Stimulated activated CD8-positive, alpha-beta memory T cell treated with anti-CD3 and anti-CD28 coated beads, Interleukin-15, amount 100 ng/mL, for 48 hours (primary cell): ENCODE results near the gene HNRNPA0.
"Not testable (repeated sequence)": the region's sequence is repeated elsewhere in the genome, so short reads cannot be mapped to it uniquely, and the experiment has no call there.

Experiments used
- DNase-seq, 2 donors: peaks; one replicate each; pipeline ENCODE4 v3.0.0-alpha.2; 2020; ENCODE audit warnings: low read depth in 2 of 2

Gene HNRNPA0

GRCh38 chr5:137754188-137754960 is at the start of gene HNRNPA0:
HNRNPA0 (minus strand) TSS chr5:137754363; CDS start chr5:137754066, 297 bp downstream.
- DNase-seq: peak; percentile 94 to 95

DNA sequence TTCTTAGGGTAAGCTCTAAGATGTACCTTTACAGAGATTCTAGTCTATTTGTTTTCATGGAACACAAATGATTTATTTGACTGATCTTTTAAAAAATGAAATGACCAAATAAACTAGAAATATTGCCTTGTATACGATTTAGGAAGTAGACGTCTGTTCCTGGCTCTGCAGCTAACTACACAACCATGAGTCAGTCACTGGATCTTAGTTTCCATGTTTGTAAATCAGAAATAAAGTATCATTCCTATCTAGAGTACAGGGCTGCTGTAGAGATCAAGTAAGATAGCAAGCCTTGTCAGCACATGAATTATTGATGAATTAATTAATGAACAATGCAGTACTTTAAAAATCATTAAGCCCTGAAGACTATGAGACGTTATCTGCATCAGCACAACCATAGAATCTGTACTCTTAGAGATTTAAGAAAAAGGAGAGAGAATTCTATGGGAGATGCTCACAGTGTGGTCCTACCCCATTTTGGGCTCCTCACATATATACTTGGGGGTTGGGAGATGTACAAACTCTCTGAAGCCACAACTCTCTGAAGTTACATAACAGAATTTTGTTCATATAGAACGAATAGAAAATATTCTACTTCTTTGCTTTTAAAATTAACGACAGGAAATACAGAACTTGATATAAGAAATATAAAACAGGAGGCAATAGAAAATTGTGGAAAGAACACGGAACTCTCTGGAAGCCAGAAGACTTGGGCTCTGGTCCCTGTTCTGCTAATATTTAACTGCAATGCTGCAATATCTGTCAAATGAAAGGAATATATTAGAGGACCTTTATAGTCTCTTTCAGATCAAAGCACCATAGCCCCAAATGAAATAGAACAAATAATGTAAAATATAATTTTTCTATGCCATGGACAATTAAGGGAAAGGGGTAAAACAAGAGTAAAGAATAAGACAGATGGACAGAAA is 48.4 kb upstream of the HNRNPA0 start:
- no peak for DNase-seq

GRCh38 chr5:137800700-137801411 is 46.7 kb upstream of the HNRNPA0 start:
- no peak for DNase-seq

GRCh38 chr5:137796279-137796678 is 42.1 kb upstream of the HNRNPA0 start:
- no peak for DNase-seq

DNA sequence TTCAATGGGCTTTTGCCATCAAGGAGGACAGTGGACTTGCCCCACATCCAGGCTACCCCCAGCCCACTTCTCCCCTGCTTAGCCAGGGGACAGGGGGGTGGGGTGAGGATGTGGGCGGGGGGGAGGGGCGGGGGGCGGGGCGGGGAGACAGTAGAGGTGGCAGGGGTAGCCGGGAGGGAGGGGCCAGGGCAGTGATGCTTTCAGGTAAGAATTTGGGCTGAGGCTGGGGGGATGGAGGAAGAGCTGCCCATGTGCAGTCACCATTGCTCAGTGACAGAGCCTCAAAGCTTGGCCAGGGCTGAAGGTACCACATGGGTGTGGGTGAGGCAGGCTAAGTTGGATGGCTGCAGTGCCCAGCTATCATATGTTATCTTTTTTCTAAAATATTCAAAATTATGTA is 40.7 kb upstream of the HNRNPA0 start:
- no peak for DNase-seq

DNA sequence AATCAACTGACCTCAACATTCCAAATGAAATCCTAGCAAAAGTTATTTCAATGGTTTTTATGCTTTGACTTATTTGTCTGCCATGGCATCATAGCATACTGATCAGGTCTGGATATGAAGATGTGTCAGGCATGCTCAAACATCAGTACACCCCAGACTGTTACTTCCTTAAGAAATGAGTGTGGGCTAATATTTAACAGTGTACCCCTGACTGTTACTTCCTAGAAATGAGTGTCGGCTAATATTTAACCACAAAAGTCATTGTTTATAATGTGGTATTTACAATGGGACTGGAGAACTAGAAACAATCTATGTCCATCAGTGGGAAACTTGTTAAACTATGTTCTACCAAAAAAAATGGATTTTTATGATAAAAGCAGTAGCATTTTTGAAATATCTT is 38.1 kb upstream of the HNRNPA0 start:
- no peak for DNase-seq

DNA sequence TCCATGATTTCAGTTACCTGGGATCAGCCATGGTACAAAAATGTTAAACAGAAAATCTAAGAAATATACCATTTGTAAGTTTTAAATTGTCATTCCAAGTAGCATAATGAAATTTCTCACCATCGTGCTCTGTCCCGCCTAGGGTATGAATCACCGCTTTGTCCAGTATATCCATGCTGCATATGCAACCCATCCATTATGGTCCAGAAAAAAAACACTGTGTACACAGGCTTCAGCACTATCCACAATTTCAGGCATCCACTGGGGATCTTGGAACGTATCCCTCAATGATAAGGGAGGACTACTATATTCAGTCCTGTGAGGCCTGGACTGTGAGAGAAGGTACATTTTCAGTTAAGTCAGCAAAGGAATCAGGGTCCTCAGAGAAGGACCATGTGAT is 37.6 kb upstream of the HNRNPA0 start:
- DNase-seq: no peak

- no peak for DNase-seq
These were observed 37.2 kb upstream of the HNRNPA0 start for GRCh38 chr5:137791387-137791786.

- not testable (repeated sequence) for DNase-seq
These were observed 34.4 kb upstream of the HNRNPA0 start for GRCh38 chr5:137788560-137788959.

GRCh38 chr5:137782984-137783536 is 28.9 kb upstream of the HNRNPA0 start:
- DNase-seq: no peak

DNA sequence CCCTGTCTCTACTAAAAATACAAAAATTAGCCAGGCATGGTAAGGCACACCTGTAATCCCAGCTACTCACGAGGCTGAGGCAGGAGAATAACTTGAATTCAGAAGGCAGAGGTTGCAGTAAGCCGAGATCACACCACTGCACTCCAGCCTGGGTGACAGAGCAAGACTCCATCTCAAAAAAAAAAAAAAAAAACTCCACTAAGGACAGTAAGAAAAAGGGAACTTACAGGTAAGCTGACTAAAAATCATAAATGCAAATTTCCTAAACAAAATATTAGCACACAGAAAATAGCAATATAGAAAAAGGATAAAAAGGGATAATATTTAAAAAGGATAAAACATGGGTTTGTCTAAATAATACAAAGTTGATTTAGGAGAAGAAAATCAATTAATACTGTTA is 27.9 kb upstream of the HNRNPA0 start:
- DNase-seq: no peak

GRCh38 chr5:137778772-137779564 is 24.8 kb upstream of the HNRNPA0 start:
- no peak for DNase-seq

- DNase-seq: not testable (repeated sequence)
These were observed 13.8 kb upstream of the HNRNPA0 start for GRCh38 chr5:137767937-137768336.

GRCh38 chr5:137761566-137761965 is 7.4 kb upstream of the HNRNPA0 start:
- no peak for DNase-seq

- DNase-seq: no peak
These were observed 6.8 kb upstream of the HNRNPA0 start for GRCh38 chr5:137760719-137761516.

DNA sequence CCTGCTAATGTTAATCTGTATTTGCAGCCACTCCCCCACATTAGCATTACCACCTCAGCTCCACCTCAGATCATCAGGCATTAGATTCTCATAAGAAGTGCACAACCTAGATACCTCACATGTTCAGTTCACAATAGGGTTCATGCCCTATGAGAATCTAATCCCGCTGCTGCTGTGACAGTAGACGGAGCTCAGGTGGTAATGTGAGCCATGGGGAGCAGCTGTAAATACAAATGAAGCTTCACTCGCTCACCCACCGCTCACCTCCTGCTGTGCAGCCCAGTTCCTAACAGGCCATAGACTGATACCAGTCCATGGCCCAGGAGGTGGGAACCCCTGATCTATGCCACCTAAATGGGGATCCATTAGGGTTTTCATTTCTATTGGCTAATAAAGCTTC is 6.1 kb upstream of the HNRNPA0 start:
- no peak for DNase-seq

- DNase-seq: no peak
These were observed 4.6 kb upstream of the HNRNPA0 start for GRCh38 chr5:137758715-137759306.

GRCh38 chr5:137758121-137758520 is 4.0 kb upstream of the HNRNPA0 start:
- no peak for DNase-seq

DNA sequence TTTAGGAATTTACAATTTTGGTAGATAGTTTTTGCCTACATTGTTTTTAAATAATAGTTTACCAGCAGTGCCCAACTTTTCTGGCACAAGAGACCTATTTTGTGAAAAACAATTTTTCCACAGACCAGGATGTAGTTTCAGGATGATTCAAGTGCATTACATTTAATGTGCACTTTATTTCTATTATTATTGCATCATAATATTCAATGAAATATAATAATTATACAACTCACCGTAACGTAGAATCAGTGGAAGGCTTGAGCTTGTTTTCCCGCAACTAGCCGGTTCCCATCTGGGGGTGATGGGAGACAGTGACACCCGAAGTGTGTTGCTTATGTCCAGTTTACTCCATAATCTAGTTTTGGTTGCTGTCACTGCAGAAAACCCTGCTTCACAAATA is 3.5 kb upstream of the HNRNPA0 start:
- no peak for DNase-seq
